NCI-H524 (cell line): ENCODE data around the gene TLK1.
"Not testable (repeated sequence)": the region's sequence is repeated elsewhere in the genome, so short reads cannot be mapped to it uniquely, and the experiment has no call there.

Experiments used
- DNase-seq, 2 experiments: peaks; one replicate each; lab custom pipeline; 2025; lab: John Stamatoyannopoulos, UW

Gene TLK1

GRCh38 chr2:171169333-171169732, 8.6 kb upstream of the TLK1 start:
- no peak for DNase-seq

DNA sequence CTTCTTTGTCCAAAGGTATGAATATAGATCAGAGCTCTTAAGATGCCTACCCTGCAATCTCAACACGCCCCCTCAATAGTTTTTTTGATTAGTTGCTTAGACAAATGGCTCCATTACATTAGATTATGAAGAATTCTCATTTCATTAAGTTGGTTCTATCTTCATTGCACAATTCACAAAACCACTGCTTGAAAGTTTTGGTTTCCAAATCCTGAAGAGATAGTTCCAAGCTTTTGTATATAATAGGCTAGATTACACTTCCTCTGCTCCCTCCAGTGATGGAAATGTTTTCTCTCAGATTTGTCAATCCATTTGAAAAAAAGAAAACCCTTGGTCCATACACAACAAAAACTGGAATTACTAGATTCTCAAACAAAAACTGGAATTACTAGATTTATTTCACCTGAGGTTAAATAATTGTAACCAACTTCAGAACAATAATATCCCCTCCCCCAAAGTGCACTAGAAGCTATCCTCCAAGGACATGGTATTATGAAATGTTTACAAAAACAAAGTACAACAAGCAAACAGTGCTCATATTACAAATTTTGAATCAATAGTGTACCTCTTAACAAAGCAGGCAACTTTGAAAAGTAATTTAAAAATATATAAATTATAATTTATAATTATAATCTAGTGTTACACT, 6.8 kb upstream of the TLK1 start:
- no peak for DNase-seq

GRCh38 chr2:171166328-171166983, 5.8 kb upstream of the TLK1 start:
- DNase-seq, result no peak

- no peak for DNase-seq
Measured at GRCh38 chr2:171165967-171166327, 5.3 kb upstream of the TLK1 start.

- no peak for DNase-seq
Measured at GRCh38 chr2:171163261-171163660, 2.6 kb upstream of the TLK1 start.

- not testable (repeated sequence) for DNase-seq
Measured at GRCh38 chr2:171162522-171163197, 2.0 kb upstream of the TLK1 start.

GRCh38 chr2:171160956-171161740, 455 bp upstream of the TLK1 start:
- DNase-seq, result peak; percentile 50 to 85

DNA sequence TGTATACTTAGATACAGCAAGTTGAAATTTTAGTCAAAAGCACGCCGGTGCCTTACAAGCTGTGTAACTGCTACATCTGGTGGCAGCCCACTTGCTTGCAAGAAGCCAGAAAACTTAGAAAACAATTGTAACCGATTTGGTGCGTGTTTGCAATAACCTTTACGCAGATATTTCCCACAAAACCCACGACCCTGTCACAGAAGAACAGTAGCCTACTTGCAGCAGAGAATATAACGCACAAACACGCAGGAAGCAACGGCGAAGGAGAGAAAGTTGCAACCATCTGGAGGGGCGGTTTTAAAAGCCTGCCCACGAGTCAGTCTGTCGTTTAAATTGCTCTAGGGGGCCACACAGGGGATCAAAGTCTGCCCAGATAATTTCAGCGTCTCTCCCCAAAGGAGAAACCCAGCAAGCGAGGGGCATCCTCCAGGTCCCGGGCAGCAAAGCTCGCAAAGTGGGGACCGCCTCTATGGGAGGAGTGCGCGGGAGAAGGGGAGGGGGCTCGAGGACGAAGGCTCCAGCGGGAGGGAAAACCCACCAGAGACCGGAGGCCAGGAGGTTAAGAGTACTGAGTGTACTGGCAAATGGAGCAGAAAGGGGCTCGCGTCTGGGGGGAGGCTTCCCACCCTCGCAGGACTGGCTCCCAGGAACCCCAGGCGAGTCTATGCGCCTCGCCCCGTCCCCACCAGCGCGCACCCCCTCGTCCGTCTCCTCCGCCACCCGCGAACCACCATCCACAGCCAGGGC, 1.1 kb downstream of the TLK1 start:
- DNase-seq, result peak; percentile 68 to 77

DNA sequence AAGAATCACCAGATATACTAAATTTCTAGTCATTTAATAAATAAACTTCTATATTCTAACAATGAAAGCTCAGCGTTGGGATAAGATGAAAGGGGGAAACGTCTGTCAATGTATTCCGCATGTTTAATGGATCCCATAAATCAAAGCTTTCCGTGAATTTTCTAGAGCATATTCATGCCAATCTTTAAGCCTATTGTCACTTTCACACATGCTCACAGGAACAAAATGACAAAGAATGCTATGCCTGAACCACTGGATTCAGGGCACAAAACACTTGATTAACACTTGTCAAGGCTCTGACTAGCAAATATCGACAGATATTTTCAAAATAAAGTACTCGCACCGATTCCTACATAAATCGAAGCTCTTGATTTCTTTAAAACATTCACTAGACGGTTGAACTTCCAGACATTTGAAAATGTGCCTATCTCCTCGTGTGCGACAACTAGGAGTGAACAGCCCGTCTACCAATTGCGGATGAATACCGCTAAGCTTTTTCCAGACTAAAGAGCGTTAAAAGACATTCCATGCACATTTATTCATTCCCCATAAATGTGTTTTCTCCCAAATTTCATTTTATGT, 1.8 kb downstream of the TLK1 start:
- DNase-seq, result peak in 1 of 2 experiments; percentile 59

GRCh38 chr2:171158036-171158789, 2.5 kb downstream of the TLK1 start:
- DNase-seq, result peak; percentile 43 to 56

DNA sequence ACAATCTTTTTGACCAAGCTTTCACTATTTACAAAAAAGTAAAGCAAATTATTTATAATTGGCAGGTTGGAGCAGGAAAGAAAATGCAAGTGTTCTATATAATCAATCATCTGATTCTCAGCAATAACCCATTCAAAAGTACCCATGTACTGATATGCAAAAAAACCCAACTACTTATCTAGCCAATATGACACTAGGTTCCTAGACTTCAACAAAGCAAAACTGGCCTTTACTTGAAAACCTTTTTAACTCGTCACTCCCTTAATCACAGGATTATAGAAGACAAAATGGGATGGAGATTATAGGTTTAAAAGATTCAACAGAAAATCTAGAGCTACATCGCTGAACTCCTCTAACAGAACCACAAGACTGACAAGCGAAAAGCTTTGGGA, 3.6 kb downstream of the TLK1 start:
- DNase-seq, result peak in 1 of 2 experiments; percentile 22

DNA sequence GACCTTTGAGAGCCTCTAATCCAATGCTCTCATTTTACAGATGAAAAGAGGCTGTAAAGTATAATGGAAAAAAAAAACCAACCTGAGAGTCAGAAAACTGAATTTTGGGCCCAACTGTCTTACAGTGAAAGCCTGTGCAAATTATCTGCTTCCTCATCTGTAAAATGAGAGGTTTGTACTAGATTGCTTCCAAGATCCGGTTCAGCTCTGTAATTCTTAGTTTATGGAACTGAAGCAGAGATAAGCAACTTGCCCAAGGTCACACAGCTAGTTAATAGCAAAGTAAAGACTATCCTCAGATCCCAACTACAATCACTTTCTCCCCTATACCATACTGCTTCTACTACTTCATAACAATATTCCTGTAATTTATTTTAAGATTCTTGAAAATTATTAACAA, 6.3 kb downstream of the TLK1 start:
- DNase-seq, result no peak

GRCh38 chr2:171150694-171151285, 9.9 kb downstream of the TLK1 start:
- DNase-seq, result no peak

GRCh38 chr2:171149986-171150693, 10.6 kb downstream of the TLK1 start:
- no peak for DNase-seq

GRCh38 chr2:171149171-171149938, 11.3 kb downstream of the TLK1 start:
- no peak for DNase-seq

GRCh38 chr2:171147081-171147480, 13.6 kb downstream of the TLK1 start:
- no peak for DNase-seq

DNA sequence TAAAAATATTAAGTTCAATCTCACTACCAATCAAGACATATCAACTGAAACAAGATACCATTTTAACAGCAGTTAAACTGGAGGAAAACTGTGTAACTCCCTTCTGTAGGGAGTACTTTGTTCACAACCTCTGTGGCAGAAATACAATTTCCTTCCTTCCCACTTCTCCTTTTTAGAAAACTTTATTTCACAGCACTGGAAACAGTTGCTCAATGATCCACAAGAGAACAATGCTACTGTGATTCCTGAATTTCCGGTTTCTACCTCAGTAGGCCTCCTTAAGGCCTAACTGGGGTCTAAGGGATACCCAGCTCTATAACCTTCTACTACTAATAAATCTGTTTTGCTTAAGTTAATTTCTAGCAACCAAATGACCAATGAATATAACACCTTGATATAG, 14.1 kb downstream of the TLK1 start:
- DNase-seq, result no peak

GRCh38 chr2:171146071-171146470, 14.6 kb downstream of the TLK1 start:
- no peak for DNase-seq

- no peak for DNase-seq
Measured at GRCh38 chr2:171143670-171144062, 17.0 kb downstream of the TLK1 start.
